ENCODE measurements around the gene ANKRD40CL.
"Not testable (repeated sequence)": the region's sequence is repeated elsewhere in the genome, so short reads cannot be mapped to it uniquely, and the experiment has no call there.

The ANKRD40CL gene

GRCh38 chr17:50767446-50767845 lies at the start of gene ANKRD40CL:
Gene ANKRD40CL (minus strand): TSS chr17:50767518. CDS start chr17:50766913, 605 bp downstream.
- no peak for DNase-seq

- DNase-seq: no peak
Observed at GRCh38 chr17:50816271-50816670, 49.0 kb upstream of the ANKRD40CL start.

- no peak for DNase-seq
Observed at GRCh38 chr17:50815400-50815799, 48.1 kb upstream of the ANKRD40CL start.

- DNase-seq: no peak
Observed at GRCh38 chr17:50813583-50813982, 46.3 kb upstream of the ANKRD40CL start.

GRCh38 chr17:50808888-50809287 lies 41.6 kb upstream of the ANKRD40CL start:
- no peak for DNase-seq

- no peak for DNase-seq
Observed at GRCh38 chr17:50808413-50808812, 41.1 kb upstream of the ANKRD40CL start.

GRCh38 chr17:50807675-50808074 lies 40.4 kb upstream of the ANKRD40CL start:
- DNase-seq: no peak

GRCh38 chr17:50807009-50807408 lies 39.7 kb upstream of the ANKRD40CL start:
- no peak for DNase-seq

- no peak for DNase-seq
Observed at GRCh38 chr17:50806141-50806643, 38.9 kb upstream of the ANKRD40CL start.

GRCh38 chr17:50805486-50805885 lies 38.2 kb upstream of the ANKRD40CL start:
- DNase-seq: no peak

- not testable (repeated sequence) for DNase-seq
Observed at GRCh38 chr17:50804749-50805475, 37.6 kb upstream of the ANKRD40CL start.

GRCh38 chr17:50803676-50804075 lies 36.4 kb upstream of the ANKRD40CL start:
- no peak for DNase-seq

- no peak for DNase-seq
Observed at GRCh38 chr17:50802609-50803571, 35.6 kb upstream of the ANKRD40CL start.

- no peak for DNase-seq
Observed at GRCh38 chr17:50800196-50800700, 32.9 kb upstream of the ANKRD40CL start.

GRCh38 chr17:50799582-50799981 lies 32.3 kb upstream of the ANKRD40CL start:
- no peak for DNase-seq

GRCh38 chr17:50798424-50799288 lies 31.3 kb upstream of the ANKRD40CL start:
- DNase-seq: no peak

GRCh38 chr17:50797135-50797810 lies 30.0 kb upstream of the ANKRD40CL start:
- no peak for DNase-seq

- DNase-seq: no peak
Observed at GRCh38 chr17:50794361-50794760, 27.0 kb upstream of the ANKRD40CL start.

GRCh38 chr17:50793007-50793406 lies 25.7 kb upstream of the ANKRD40CL start:
- DNase-seq: no peak

GRCh38 chr17:50792132-50792531 lies 24.8 kb upstream of the ANKRD40CL start:
- DNase-seq: no peak

- no peak for DNase-seq
Observed at GRCh38 chr17:50790618-50791017, 23.3 kb upstream of the ANKRD40CL start.

- no peak for DNase-seq
Observed at GRCh38 chr17:50787106-50787505, 19.8 kb upstream of the ANKRD40CL start.

Measured in stimulated activated naive CD4-positive, alpha-beta T cell treated with Interleukin-2 at 50 U/mL for 16 hours (primary cell).